Anterior cingulate cortex (tissue), 58 donors: ENCODE measurements around the gene IL3RA.

Source experiments
- DNase-seq, 58 donors: peaks; one replicate each; lab custom pipeline; 2025; lab: John Stamatoyannopoulos, UW

IL3RA gene

GRCh38 chrX:1378306-1378759, 41.7 kb downstream of the IL3RA start:
- DNase-seq = no peak

- DNase-seq = no peak
These were observed 44.2 kb downstream of the IL3RA start for GRCh38 chrX:1380672-1381233.

- DNase-seq = no peak
These were observed 48.2 kb downstream of the IL3RA start for GRCh38 chrX:1384658-1385252.

- DNase-seq = no peak
These were observed 49.0 kb downstream of the IL3RA start for GRCh38 chrX:1385253-1386223.

- DNase-seq = no peak
These were observed 49.9 kb downstream of the IL3RA start for GRCh38 chrX:1386338-1387127.

- no peak for DNase-seq
These were observed 50.7 kb downstream of the IL3RA start for GRCh38 chrX:1387141-1387776.

- DNase-seq = no peak
These were observed 52.1 kb downstream of the IL3RA start for GRCh38 chrX:1388651-1389050.

- DNase-seq = no peak
These were observed 52.8 kb downstream of the IL3RA start for GRCh38 chrX:1389181-1389992.

- DNase-seq = no peak
These were observed 53.4 kb downstream of the IL3RA start for GRCh38 chrX:1389993-1390285.

- no peak for DNase-seq
These were observed 54.2 kb downstream of the IL3RA start for GRCh38 chrX:1390621-1391369.

GRCh38 chrX:1391370-1391706, 54.8 kb downstream of the IL3RA start:
- DNase-seq = no peak

- DNase-seq = no peak
These were observed 55.3 kb downstream of the IL3RA start, which contains the start of gene SLC25A6 for GRCh38 chrX:1391707-1392375. TSS of gene SLC25A6 (minus strand) at chrX:1392113. CDS start at chrX:1392009, 104 bp downstream.

GRCh38 chrX:1392376-1393068, 55.9 kb downstream of the IL3RA start:
- no peak for DNase-seq

- no peak for DNase-seq
These were observed 57.5 kb downstream of the IL3RA start for GRCh38 chrX:1393871-1394615.

- DNase-seq = no peak
These were observed 58.3 kb downstream of the IL3RA start for GRCh38 chrX:1394731-1395501.

GRCh38 chrX:1395646-1396216, 59.1 kb downstream of the IL3RA start:
- DNase-seq = no peak
